Measurements from ENCODE around the gene USP24.

Gene USP24

DNA sequence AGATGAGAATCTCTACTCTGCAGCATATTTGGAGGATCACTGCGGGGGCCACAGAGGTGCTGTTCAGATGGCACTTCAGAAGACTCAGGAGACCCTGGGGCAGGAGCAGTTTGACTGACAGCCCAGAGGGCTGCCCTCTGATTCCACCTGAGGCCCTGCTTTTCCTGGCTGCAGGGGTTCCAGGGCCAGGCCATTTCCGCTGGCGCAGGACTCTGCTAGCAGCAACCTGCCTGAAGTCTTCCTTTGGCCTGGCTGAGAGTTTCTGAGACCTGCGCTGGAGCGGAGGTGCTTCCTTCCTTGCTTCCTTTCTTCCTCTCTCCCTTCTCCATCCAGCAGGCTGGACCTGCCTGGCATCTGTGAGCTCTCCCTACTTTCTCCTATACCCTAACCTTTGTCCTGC lies 164.0 kb downstream of the USP24 start:
- intact Hi-C loops (cut with DNase I) = no loop called here
- DNase-seq = peak in 1 of 42 donors; percentile 16

DNA sequence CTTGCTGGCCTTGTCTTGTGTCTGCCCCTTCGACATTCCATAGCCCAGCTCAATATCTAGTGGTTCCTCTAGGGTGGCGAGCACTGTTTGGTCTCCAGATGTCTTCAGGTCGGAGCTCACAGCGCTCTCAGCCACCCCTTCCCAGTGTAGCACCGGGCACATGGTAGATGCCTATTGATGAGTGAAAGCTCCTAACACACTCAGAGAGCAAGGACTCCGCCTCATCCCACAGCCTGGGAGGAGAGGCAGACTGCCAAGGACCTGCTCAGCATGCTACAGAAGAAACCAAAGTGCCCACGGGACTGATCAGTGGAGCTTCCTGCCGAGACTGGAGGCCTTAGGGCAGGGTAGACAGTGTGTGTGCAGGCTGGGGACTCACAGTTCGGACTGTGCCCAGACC lies 164.9 kb downstream of the USP24 start:
- peak in 5 of 42 donors; percentile 7 to 45 (median 34) for DNase-seq
- intact Hi-C loops (cut with DNase I) = no loop called here

DNA sequence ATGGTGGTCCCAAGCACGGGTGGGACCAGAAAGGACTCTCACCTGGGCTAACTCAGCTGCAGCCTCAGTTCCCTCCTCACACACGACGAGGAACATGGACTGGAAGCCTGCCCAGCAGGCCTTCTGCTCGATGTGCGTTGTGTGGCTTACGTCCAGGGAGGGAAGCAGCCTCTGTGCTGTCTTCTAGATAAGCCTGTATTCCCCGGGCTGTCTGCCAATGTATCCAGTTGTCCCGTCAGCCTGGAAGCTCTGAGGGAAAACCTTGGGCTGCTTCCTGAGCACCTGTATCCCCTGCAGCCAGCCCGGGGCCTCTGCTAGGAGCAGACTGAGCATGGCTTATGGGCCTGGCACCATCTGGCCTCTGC lies 165.3 kb downstream of the USP24 start:
- intact Hi-C loops (cut with DNase I) = no loop called here
- peak in 1 of 42 donors; percentile 32 for DNase-seq

DNA sequence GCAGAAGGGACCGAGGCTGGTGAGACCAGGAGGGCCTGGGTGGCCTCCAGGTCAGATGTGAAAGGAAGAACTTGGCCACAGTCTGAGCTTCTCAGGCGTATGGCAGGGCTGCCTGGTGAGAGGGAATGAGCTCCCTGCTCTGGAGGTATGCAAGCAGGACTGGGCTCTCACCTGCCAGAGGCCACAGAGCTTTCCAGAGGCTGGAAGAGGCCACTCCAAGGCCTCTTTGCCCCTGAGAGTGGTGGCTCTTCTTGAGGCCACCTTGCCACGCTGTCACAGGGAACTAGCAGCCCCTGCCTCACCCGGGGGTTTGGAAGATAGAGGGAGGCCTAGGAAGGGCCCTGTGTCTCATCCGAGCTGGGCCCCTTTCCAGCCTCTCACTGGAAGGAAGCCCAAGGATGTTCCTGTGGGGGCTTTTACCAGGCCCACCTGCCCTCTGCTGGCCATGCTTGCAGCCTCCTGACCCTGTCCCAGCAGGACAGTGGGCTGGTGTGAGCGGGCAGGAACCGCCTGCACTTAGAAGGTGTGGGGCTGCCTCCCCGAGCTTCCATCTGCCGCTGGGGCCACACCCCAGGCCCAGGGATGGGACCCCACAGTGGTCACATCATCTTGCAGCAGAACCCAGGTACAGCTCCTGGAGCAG lies 165.8 kb downstream of the USP24 start:
- intact Hi-C loops (cut with DNase I) = no loop called here
- DNase-seq = peak in 1 of 42 donors; percentile 29

DNA sequence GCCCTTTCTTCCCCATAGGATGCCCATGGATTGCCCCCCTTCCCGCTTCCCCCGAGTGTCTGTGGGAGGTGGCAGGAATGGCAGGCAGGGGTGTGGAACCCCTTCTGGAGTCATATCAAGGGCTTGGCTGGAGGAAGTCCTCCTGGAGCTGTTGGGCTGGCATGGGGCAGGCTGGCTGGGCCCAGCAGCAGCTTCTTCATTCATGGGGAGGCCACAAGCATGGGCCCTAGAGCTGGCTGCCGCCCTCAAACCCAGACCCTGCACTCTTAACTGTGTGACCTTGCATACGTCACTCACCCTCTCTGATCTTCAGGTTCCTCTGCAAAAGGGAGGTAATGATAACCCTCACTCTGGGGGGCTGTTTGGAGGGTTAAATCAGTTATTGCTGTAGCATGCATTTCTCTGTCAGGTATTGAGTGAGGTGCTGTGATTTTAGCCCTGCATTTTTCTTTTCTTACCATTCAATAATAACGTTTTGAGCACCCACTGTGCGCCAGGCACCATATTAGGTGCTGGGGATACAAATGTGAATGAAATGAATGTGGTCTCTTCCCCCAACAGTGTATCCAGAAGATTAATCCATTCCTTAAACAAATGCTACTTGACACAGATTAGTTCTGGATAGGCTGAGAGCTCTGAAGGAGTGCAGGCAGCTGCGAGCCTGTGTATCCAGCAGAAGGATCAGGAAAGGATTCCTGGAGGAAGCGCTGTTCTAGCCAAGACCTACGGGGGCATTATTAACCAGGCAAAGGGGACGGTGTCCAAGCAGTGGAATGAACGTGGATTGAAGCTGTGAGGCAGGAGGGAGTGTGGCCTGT lies 166.5 kb downstream of the USP24 start:
- DNase-seq = peak in 1 of 42 donors; percentile 21
- intact Hi-C loops (cut with DNase I) = no loop called here

DNA sequence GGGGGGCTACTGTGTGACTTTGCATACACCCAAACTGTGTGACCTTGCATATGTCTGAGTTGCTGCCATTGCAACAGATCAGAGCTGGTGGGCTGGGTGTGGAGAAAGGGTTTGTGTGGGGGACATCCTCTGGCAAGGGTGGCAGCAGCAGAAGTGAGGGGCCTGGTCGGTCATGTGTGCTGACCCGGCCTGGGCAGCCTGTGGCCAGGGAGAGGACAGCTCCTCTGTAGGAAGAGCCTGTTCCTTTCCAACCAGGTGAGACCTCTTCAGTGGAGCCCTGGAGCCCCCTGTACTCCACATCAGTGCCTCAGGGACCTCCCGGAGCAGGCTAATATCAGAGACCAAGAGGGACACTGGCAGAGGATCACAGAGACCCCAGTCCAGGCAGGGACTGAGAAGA lies 167.6 kb downstream of the USP24 start:
- intact Hi-C loops (cut with DNase I) = no loop called here
- peak in 1 of 42 donors; percentile 13 for DNase-seq

DNA sequence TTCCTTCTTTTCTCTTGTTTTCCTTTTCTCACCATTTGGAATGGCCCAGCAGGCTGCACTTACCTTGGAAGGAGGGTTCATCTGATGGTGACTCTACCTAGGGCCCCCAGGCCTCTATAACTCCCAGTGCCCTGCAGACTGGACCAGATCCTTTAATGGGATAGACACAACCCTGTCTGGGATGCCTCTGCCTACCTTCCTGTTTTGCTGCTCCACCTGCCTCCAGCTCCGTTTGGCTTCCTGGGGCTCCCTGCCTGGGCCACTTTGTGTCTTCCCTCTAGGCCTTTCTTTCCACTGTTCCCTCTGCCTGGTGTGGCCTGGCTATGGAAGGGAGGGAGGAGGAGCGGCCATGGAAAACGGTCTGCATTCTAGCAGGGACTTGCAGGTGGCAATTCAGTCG lies 168.3 kb downstream of the USP24 start:
- intact Hi-C loops (cut with DNase I) = no loop called here
- no peak for DNase-seq

DNA sequence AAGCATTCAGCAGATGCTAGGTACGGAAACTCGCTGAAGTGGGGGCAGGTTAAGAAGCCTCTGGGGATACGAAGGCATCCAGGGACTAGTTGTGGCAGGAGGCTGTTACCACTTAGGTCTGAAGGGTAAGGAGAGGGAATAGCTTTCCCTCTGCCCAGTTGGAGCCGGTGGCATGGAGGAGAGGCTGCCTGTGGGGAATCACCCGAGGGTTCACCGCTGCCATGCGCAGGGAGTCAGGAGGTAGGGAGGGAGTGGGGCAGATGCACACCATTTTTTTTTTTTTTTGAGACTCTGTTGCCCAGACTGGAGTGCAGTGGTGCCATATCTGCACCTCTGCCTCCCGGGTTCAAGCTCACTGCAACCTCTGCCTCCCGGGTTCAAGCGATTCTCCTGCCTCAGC lies 169.7 kb downstream of the USP24 start:
- no peak for DNase-seq
- intact Hi-C loops (cut with DNase I) = no loop called here

DNA sequence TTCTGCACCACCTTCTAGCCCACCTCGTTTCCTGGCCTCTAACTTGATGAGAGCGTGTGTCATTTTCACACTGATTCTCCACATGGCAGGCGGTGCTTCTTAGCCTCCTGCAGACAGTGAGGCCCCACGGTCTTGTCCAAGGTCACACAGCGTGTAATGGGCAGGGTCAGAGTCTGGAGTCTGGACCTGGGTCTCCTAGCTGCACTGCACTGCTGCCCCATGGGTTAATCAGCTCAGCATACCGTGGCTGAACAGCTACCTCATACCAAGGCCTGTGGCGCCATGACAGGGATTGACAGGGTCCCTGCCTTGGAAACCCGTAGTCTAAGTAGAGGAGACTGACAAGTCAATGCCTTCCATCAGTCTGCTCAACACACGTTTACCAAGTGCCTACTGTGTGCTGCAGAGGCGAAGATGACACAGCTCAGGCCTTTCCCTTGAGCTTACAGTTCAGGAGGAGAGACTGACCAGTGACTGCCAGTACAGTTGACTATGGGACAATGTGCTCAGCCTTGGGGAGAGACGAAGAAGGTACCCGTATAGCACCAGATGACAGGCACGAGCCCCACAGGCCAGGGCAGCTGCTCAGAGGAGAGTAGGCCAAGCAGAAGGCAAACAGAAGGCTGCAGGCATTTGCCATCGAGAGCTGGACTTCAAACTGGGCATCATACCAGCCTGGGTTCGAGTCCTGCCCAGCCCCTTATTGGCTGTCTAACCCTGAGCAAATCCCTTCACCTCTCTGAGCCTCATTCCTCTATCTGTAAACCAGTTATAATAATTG lies 170.4 kb downstream of the USP24 start:
- intact Hi-C loops (cut with DNase I) = no loop called here
- no peak for DNase-seq

DNA sequence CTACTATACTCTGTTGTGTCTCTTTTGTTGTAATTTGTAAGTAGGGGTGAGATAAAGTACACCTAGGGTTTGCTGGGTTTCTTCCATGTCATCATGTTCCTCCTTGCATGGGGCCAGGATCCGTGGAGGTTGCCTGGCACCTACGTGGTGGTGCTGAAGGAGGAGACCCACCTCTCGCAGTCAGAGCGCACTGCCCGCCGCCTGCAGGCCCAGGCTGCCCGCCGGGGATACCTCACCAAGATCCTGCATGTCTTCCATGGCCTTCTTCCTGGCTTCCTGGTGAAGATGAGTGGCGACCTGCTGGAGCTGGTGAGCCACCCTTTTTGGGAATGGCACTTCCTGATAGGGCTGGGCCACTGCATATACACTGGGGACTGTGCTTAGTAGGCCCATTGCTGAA lies 171.4 kb downstream of the USP24 start:
- intact Hi-C loops (cut with DNase I) = no loop called here
- DNase-seq = no peak

DNA sequence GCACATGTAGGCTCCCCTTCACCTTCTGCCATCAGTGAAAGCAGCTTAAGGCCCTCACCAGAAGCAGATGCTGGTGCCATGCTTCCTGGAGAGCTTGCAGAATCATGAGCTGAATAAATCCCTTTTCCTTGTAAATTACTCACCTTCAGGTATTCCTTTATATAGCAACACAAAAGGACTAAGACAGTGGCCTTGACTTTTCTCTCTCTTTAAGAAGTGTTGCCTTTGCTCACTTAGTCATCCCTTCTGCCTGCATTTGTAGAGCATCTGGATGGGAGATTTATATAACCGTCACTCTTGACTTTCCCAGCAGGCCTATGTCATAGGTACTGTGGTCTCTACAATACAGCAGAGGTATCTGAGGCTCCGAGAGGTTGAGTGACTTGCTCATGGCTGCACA lies 172.2 kb downstream of the USP24 start:
- intact Hi-C loops (cut with DNase I) = no loop called here
- no peak for DNase-seq

DNA sequence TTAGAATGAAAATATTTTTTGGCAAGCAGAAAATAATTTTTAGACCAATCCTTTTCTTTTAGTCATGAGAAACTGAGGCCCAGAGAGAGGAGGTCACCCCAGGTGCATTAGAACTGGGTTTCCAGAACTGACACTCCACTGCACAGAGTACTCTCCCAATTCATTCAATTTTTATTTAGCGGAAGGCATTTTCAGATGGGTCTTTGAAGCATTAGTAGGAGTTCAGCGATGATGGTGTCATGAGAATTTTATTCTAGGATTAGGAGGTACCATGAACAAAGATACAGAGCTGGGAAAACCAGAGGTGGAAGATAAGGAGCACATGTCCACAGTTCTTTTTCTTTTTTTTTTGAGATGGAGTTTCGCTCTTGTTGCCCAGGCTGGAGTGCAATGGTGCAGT lies 173.6 kb downstream of the USP24 start:
- intact Hi-C loops (cut with DNase I) = no loop called here
- no peak for DNase-seq

DNA sequence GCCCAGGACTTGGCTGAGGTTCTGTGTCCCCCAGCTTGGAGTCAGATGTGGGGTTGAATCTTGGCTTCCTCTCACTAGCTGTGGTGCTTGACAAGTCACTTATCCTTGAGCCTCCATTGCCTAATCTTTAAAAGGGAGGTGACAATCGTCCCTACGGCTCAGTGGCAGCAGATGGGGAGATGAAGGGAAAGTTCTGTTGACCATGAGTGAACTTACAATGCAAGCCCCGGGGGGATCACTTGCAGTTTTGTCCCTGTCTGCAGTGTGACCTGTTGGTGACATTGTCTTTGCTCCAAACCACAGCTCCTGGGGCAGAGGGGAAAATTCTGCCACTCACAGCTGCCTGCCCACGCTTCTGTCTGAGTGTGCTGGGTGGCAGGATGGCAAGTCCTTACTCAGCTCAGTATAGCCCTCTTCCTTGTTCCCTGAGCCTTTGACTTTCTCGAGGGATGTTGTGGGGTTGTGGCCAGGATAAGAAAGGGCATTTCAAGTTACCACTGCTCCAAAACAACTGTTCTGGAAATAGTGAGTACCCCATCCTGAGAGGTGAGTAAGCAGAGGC lies 174.2 kb downstream of the USP24 start:
- no peak for DNase-seq
- intact Hi-C loops (cut with DNase I) = no loop called here

DNA sequence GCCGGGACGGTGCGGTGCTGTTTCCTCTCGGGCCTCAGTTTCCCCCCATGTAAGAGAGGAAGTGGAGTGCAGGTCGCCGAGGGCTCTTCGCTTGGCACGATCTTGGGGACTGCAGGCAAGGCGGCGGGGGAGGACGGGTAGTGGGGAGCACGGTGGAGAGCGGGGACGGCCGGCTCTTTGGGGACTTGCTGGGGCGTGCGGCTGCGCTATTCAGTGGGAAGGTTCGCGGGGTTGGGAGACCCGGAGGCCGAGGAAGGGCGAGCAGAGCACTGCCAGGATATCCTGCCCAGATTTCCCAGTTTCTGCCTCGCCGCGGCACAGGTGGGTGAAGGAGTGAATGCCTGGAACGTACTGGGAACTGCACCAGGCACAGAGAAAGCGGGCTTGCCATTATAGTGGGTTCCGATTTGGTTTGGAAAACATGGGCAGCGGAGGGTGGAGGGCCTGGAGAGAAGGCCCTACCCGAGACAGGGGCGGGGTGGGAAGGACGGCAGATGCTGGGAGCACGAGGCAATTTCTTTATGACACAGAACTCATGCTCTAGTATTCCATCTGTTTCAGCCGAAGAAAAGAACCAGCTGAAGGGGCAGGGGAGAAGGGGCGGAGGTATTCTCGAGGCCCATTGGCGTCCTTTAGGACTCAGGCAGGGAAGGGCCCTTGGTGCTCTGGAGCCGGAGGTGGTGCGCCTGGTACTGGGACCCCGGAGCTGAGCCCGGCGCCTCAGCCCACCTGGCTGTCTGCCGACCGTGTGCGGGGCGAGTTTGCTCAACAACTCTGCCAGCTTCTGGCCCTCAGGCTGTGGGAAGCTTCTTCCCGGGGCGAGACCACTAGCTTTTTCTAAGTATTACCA lies 174.9 kb downstream of the USP24 start:
- intact Hi-C loops (cut with DNase I) = no loop called here
- DNase-seq = peak in 1 of 42 donors; percentile 34

DNA sequence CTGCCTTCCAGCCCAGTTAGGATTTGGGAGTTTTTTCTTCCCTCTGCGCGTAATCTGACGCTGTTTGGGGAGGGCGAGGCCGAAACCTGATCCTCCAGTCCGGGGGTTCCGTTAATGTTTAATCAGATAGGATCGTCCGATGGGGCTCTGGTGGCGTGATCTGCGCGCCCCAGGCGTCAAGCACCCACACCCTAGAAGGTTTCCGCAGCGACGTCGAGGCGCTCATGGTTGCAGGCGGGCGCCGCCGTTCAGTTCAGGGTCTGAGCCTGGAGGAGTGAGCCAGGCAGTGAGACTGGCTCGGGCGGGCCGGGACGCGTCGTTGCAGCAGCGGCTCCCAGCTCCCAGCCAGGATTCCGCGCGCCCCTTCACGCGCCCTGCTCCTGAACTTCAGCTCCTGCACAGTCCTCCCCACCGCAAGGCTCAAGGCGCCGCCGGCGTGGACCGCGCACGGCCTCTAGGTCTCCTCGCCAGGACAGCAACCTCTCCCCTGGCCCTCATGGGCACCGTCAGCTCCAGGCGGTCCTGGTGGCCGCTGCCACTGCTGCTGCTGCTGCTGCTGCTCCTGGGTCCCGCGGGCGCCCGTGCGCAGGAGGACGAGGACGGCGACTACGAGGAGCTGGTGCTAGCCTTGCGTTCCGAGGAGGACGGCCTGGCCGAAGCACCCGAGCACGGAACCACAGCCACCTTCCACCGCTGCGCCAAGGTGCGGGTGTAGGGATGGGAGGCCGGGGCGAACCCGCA lies 175.7 kb downstream of the USP24 start, which contains the start of gene PCSK9:
TSS of gene PCSK9 (plus strand) at position 207 of the 741 bp plus-strand sequence. CDS start at position 497, 290 bp downstream.
- DNase-seq = peak in 2 of 42 donors; percentile 31 to 38
- intact Hi-C loops (cut with DNase I) = no loop called here

DNA sequence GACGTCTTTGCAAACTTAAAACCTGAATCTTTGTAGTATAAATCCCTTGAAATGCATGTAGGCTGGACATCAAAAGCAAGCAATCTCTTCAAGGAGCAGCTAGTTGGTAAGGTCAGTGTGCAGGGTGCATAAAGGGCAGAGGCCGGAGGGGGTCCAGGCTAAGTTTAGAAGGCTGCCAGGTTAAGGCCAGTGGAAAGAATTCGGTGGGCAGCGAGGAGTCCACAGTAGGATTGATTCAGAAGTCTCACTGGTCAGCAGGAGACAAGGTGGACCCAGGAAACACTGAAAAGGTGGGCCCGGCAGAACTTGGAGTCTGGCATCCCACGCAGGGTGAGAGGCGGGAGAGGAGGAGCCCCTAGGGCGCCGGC lies 176.2 kb downstream of the USP24 start:
- no peak for DNase-seq
- intact Hi-C loops (cut with DNase I) = no loop called here

DNA sequence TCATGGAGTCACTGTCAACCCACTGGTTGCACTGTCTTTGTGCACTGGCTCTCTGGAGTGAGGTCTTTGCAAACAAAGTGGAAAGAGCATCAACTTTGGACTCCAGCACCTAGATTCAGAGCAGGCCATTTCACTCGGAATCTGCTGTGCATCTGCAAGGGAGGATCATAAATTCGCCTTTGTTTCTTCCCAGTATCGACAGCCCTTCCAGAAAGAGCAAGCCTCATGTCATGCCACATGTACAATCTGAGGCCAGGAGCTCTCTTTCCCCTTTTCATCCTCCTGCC lies 176.7 kb downstream of the USP24 start:
- DNase-seq = no peak
- intact Hi-C loops (cut with DNase I) = no loop called here

Measured in head of caudate nucleus (tissue), 42 donors.